Transverse colon (tissue), 4 donors: ENCODE data around the gene KLHL12. TPM values are rescaled to one million over a fixed set of nuclear protein-coding genes. Genes with fewer than 3 reads are reported as not detected.

Experiments used
- DNase-seq: peaks from one replicate; pipeline ENCODE4 v3.0.0-alpha.2; 2019
- H3K27ac ChIP-seq, 4 donors: fragments of 200-600 bp; sonication (generic); 2 replicates each; pipeline ENCODE4 v1.5.1; 2016 to 2018; ENCODE audit warnings: inconsistent platforms in 4 of 4
- H3K27me3 ChIP-seq: fragments of 200-600 bp; sonication (generic); 2 replicates; pipeline ENCODE4 v1.5.1; 2017; ENCODE audit warnings: inconsistent platforms
- H3K36me3 ChIP-seq, 4 donors: fragments of 200-600 bp; sonication (generic); 2 replicates each; pipeline ENCODE4 v1.5.1; 2017 to 2019; ENCODE audit warnings: inconsistent platforms in 4 of 4
- H3K4me1 ChIP-seq, 4 donors: fragments of 200-600 bp; sonication (generic); 2 replicates each; pipeline ENCODE4 v1.5.1; 2017 to 2020; ENCODE audit warnings: inconsistent platforms in 4 of 4
- H3K4me3 ChIP-seq, 4 donors: fragments of 200-600 bp; sonication (generic); 1 replicate in 1 of 4; 2 replicates in 3 of 4; pipeline versions ENCODE4 v1.5.1 to v1.6.1; 2017 to 2019; ENCODE audit warnings: inconsistent platforms in 4 of 4
- H3K9me3 ChIP-seq, 2 donors: fragments of 200-600 bp; sonication (generic); 2 replicates each; pipeline ENCODE4 v1.5.1; 2017 to 2019; ENCODE audit warnings: inconsistent platforms in 2 of 2
- CTCF ChIP-seq, 5 experiments: fragments of 200-600 bp in 3 of 5; fragments of 450-650 bp in 2 of 5; sonication (generic) in 3 of 5; IDR thresholded peaks; 1 replicate in 2 of 5; 2 replicates in 3 of 5; pipeline ENCODE4 v1.5.1; 2016 to 2017; ENCODE audit warnings: antibody characterized with exemption in 5 of 5, inconsistent platforms in 3 of 5, mild to moderate bottlenecking in 2 of 5, moderate library complexity in 1 of 5
- EP300 ChIP-seq: sonication (generic); formaldehyde crosslinking; IDR thresholded peaks from one replicate; pipeline ENCODE4 v1.6.1; 2017; ENCODE audit warnings: antibody characterized with exemption, low read depth
- POLR2A ChIP-seq: fragments of 450-650 bp; IDR thresholded peaks from one replicate; pipeline ENCODE4 v1.6.1; 2016; ENCODE audit warnings: antibody characterized with exemption, mild to moderate bottlenecking, moderate library complexity
- POLR2AphosphoS5 ChIP-seq, 3 donors: sonication (generic); formaldehyde crosslinking; IDR thresholded peaks; one replicate each; pipeline ENCODE4 v1.6.1; 2016; ENCODE audit warnings: antibody characterized with exemption in 3 of 3
- WGBS, 2 donors: methylation state at CpG; one replicate each; pipeline ENCODE4 v1.1.5; 2018; ENCODE audit warnings: low coverage in 1 of 2; 5-methylcytosine and 5-hydroxymethylcytosine counted together
- in situ Hi-C, 4 donors: fragments of 200-750 bp; cut with MboI; loops; one replicate each; pipeline versions ENCODE4 v1.15.0 to v1.15.1; 2017; ENCODE audit warnings: low sequenced_read_pairs in 3 of 4, low pct_ligation_motif_present in 1 of 4, low pct_unique_long_range_greater_than_20kb in 1 of 4
- intact Hi-C: fragments of 100-400 bp; cut with DNase I; formaldehyde crosslinking; loops from one replicate; pipeline ENCODE4 v1.15.1; 2023; ENCODE audit warnings: low total_unique reads
- total RNA-seq, 4 donors: library from RNA; depleted of rRNA; stranded (reverse); fragments of >200 nt; gene quantifications; one replicate each; pipeline ENCODE4 v1.1.0, GENCODE V29; 2016

KLHL12 gene
- total RNA-seq, 4 donors from 2014 or later: 10.5 to 26.6 (median 19.4) TPM

GRCh38 chr1:202871367-202871766, 55.7 kb downstream of the KLHL12 start:
- Histone ChIP-seq H3K4me3 (no peak overlapping the region), H3K9me3 (no peaks in the 10 kb centered on the region), H3K27ac (no peak overlapping the region), H3K36me3 (no peaks in the 10 kb centered on the region), H3K27me3 (no peaks in the 10 kb centered on the region), H3K4me1 (no peaks in the 10 kb centered on the region)
- 65 to 75% methylated on average over 4 of the region's 4 CpGs for WGBS, 2 donors
- no peak for DNase-seq
- TF ChIP-seq POLR2A (no peak), CTCF (IDR thresholded peaks at IDR 0.05) (no peak), EP300 (no peak), POLR2AphosphoS5 (IDR thresholded peaks at IDR 0.05) (no peak)
- in situ Hi-C loops (no loop called here), intact Hi-C loops (no loop called here)

GRCh38 chr1:202862679-202863560, 64.1 kb downstream of the KLHL12 start:
- DNase-seq: no peak
- no peaks in the 10 kb centered on the region for H3K9me3 ChIP-seq
- peaks cover 10 to 37% (median 18%) of the 10 kb centered on the region in 4 donors for H3K4me1 ChIP-seq
- H3K4me3 ChIP-seq: no peak overlapping the region
- no peaks in the 10 kb centered on the region for H3K27me3 ChIP-seq
- in situ Hi-C loops (no loop called here), intact Hi-C loops (no loop called here)
- no peak for TF ChIP-seq EP300
- peak in 3 of 5 experiments; percentile 10 to 39 (median 29) for TF ChIP-seq CTCF (IDR thresholded peaks at IDR 0.05)
- 41 to 42% methylated on average over 4 to 5 of the region's 5 CpGs for WGBS, 2 donors
- H3K36me3 ChIP-seq: no peaks in the 10 kb centered on the region
- H3K27ac ChIP-seq: no peak overlapping the region

- WGBS, 2 donors: 0 to 1% methylated on average over 2 to 37 of the region's 44 CpGs
- H3K27me3 ChIP-seq: no peaks in the 10 kb centered on the region
These were observed 65.5 kb downstream of the KLHL12 start for GRCh38 chr1:202861420-202862132.

More at GRCh38 chr1:202861420-202862132, 65.5 kb downstream of the KLHL12 start:
- peaks cover 10 to 51% (median 22%) of the 10 kb centered on the region in 4 donors for H3K4me1 ChIP-seq
- in situ Hi-C loops (no loop called here), intact Hi-C loops (no loop called here)
- H3K4me3 ChIP-seq: peak overlapping the region; percentile 61 to 71 (median 68)
- TF ChIP-seq POLR2A (peak; percentile 64), POLR2AphosphoS5 (IDR thresholded peaks at IDR 0.05) (peak; percentile 65 to 76 (median 75)), EP300 (no peak), CTCF (IDR thresholded peaks at IDR 0.05) (no peak)
- no peaks in the 10 kb centered on the region for H3K36me3 ChIP-seq
- no peaks in the 10 kb centered on the region for H3K9me3 ChIP-seq
- peak overlapping the region; percentile 83 to 86 (median 84) for H3K27ac ChIP-seq
- peak; percentile 94 for DNase-seq
